ENCODE data around the gene LRRK2. TPM values are rescaled to one million over a fixed set of nuclear protein-coding genes. Genes with fewer than 3 reads are reported as not detected.

The LRRK2 gene
- total RNA-seq, 2 experiments from 2014 or later = 5.9 to 28.4 TPM

- DNase-seq (ENCODE audit: low spot score) = peak; percentile 53
- Histone ChIP-seq H3K4me2 (ENCODE audit: low read length) (peak overlapping the region; percentile 61), H3K9me2 (ENCODE audit: insufficient read depth, low read length) (no peaks in the 10 kb centered on the region), H2AFZ (ENCODE audit: low read length) (peak overlapping the region; percentile 55), H3K36me3 (ENCODE audit: insufficient read depth, low read length) (peaks cover 49% of the 10 kb centered on the region), H4K20me1 (ENCODE audit: insufficient read depth, low read length) (no peaks in the 10 kb centered on the region), H3K9me3 (ENCODE audit: low read length) (peaks cover 15% of the 10 kb centered on the region), H3K27ac (ENCODE audit: low read depth, low read length, poor library complexity, severe bottlenecking) (peak overlapping the region; percentile 92), H3K79me2 (ENCODE audit: insufficient read depth, low read depth, low read length) (no peaks in the 10 kb centered on the region), H3K4me1 (ENCODE audit: insufficient read depth, low read length, poor library complexity, severe bottlenecking) (peaks cover 45% of the 10 kb centered on the region), H3K4me3 (ENCODE audit: low read depth, low read length, poor library complexity, severe bottlenecking) (peak overlapping the region; percentile 39)
- TF ChIP-seq, protein P1, sequence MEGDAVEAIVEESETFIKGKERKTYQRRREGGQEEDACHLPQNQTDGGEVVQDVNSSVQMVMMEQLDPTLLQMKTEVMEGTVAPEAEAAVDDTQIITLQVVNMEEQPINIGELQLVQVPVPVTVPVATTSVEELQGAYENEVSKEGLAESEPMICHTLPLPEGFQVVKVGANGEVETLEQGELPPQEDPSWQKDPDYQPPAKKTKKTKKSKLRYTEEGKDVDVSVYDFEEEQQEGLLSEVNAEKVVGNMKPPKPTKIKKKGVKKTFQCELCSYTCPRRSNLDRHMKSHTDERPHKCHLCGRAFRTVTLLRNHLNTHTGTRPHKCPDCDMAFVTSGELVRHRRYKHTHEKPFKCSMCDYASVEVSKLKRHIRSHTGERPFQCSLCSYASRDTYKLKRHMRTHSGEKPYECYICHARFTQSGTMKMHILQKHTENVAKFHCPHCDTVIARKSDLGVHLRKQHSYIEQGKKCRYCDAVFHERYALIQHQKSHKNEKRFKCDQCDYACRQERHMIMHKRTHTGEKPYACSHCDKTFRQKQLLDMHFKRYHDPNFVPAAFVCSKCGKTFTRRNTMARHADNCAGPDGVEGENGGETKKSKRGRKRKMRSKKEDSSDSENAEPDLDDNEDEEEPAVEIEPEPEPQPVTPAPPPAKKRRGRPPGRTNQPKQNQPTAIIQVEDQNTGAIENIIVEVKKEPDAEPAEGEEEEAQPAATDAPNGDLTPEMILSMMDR (conservative IDR thresholded peaks at IDR 0.05; ENCODE audit: low read length) = no peak
- TF ChIP-seq EZH2phosphoT487 (IDR thresholded peaks at IDR 0.05; ENCODE audit: borderline replicate concordance, low read depth, low read length) = no peak
- CTCF ChIA-PET (ENCODE audit: unreplicated experiment) = no interaction called here
- intact Hi-C loops (cut with micrococcal nuclease; ENCODE audit: unreplicated experiment) = loop anchor here (1.0 to 5.0 kb wide), 2 partner anchors 36 to 50 kb away; no protein-coding TSS in a partner anchor
- no TSS peak for BruUV-seq (replicated peaks)
- POLR2A ChIA-PET = interaction anchor here (0.6 to 2.8 kb wide), 12 partner anchors 9 to 896 kb away, joined by 3 to 14 read pairs (median 4); partner anchors contain the start of gene LRRK2
Observed at GRCh38 chr12:40262657-40263056, 37.9 kb downstream of the LRRK2 start.

DNA sequence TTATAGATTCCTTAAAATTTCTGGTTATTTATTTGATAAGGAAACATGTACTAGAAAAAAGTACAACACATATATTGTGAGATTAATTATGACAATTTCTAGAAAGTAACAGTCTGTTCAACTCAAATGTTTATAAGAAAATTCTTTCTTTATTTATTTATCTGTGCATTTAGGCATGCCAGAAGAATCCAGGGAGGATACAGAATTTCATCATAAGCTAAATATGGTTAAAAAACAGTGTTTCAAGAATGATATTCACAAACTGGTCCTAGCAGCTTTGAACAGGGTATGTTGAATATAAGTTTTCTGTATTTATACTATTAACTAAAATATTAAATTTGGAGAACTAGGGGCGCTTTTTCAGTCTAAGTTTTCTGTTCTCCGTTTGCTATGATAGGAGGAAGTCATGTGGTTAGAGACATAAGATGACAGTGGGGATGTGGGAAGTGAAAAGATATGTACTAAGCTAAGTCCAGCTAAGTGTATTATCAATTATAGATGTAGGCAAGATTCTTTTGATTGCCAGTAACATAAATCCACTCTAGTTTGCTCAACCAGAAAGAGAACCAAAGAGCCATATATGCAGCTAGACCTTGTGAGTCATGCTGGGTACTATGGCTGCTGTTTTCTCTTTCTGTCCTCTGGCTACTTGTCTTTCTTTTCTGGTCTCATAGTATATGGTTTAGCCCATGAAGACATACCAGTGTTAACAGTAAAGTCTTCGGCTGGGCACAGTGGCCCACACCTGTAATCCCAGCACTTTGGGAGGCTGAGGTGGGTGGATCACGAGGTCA lies 39.0 kb downstream of the LRRK2 start:
- Histone ChIP-seq H3K9me2 (ENCODE audit: insufficient read depth, low read length) (no peaks in the 10 kb centered on the region), H4K20me1 (ENCODE audit: insufficient read depth, low read length) (no peaks in the 10 kb centered on the region), H3K79me2 (ENCODE audit: insufficient read depth, low read depth, low read length) (no peaks in the 10 kb centered on the region), H3K27ac (ENCODE audit: low read depth, low read length, poor library complexity, severe bottlenecking) (peak overlapping the region; percentile 92), H3K4me3 (ENCODE audit: low read depth, low read length, poor library complexity, severe bottlenecking) (peak overlapping the region; percentile 24), H3K4me1 (ENCODE audit: insufficient read depth, low read length, poor library complexity, severe bottlenecking) (peaks cover 45% of the 10 kb centered on the region), H3K4me2 (ENCODE audit: low read length) (peak overlapping the region; percentile 61), H3K36me3 (ENCODE audit: insufficient read depth, low read length) (peaks cover 46% of the 10 kb centered on the region), H2AFZ (ENCODE audit: low read length) (peak overlapping the region; percentile 39; the same call in 1 of the 2 replicates), H3K9me3 (ENCODE audit: low read length) (peaks cover 15% of the 10 kb centered on the region)
- no TSS peak for BruUV-seq (replicated peaks)
- POLR2A ChIA-PET = interaction anchor here (0.6 to 2.8 kb wide), 19 partner anchors 8 to 897 kb away, joined by 3 to 14 read pairs (median 4); partner anchors contain the start of genes LRRK2 and SLC2A13
- TF ChIP-seq, protein P1 (conservative IDR thresholded peaks at IDR 0.05; ENCODE audit: low read length) = no peak
- no peak for TF ChIP-seq EZH2phosphoT487 (IDR thresholded peaks at IDR 0.05; ENCODE audit: borderline replicate concordance, low read depth, low read length)
- DNase-seq (ENCODE audit: low spot score) = peak; percentile 33
- intact Hi-C loops (cut with micrococcal nuclease; ENCODE audit: unreplicated experiment) = loop anchor here (5.0 kb wide), 1 partner anchor 48 kb away; no protein-coding TSS in a partner anchor
- CTCF ChIA-PET (ENCODE audit: unreplicated experiment) = interaction anchor here (0.9 kb wide), 1 partner anchor 14 kb away, joined by 3 read pairs; no protein-coding TSS in a partner anchor

Data from OCI-LY7 (cell line).